BJ (cell line): ENCODE measurements around the gene CR1L. TPM values are rescaled to one million over a fixed set of nuclear protein-coding genes. Genes with fewer than 3 reads are reported as not detected.
A peak's percentile ranks its signal among the peaks of the same experiment; 100 is the strongest.
"Not testable (repeated sequence)": the region's sequence is repeated elsewhere in the genome, so short reads cannot be mapped to it uniquely, and the experiment has no call there.

Source experiments
- CTCF ChIA-PET: fragments of 350-600 bp; formaldehyde crosslinking; extraction: SDS; loops from one replicate; lab custom pipeline; 2021; ENCODE audit warnings: antibody characterized with exemption, inconsistent platforms; lab: Yijun Ruan, JAX
- POLR2A ChIA-PET: fragments of 300-600 bp; sonication (Branson Sonifier 250); formaldehyde crosslinking; extraction: SDS; loops from one replicate; lab custom pipeline; 2021; ENCODE audit warnings: antibody characterized with exemption; lab: Charles Lee
- DNase-seq: peaks from one replicate; pipeline ENCODE4 v3.0.0-alpha.2; 2011; ENCODE audit warnings: low read depth
- H3K27me3 ChIP-seq: 2 replicates; pipeline ENCODE4 v1.6.0; 2011; ENCODE audit warnings: low read length; ENCODE audit not compliant: control insufficient read depth, insufficient read depth
- H3K36me3 ChIP-seq: 2 replicates; pipeline ENCODE4 v1.5.1; 2011; ENCODE audit warnings: low read length; ENCODE audit not compliant: control insufficient read depth, insufficient read depth
- H3K4me3 ChIP-seq: 2 replicates; pipeline ENCODE4 v1.5.1; 2011; ENCODE audit warnings: low read depth, mild to moderate bottlenecking, control low read depth, low read length
- polyA plus RNA-seq: library from polyadenylated mRNA; depleted of rRNA; stranded (reverse); fragments of >200 nt; gene quantifications from 2 replicates; pipeline ENCODE4 v1.2.3, GENCODE V29; 2011
- TF ChIP-seq, protein P1 (sequence below): IDR thresholded peaks from 2 replicates; pipeline ENCODE4 v1.5.1; 2011; ENCODE audit warnings: low read depth, mild to moderate bottlenecking, control low read depth, inconsistent platforms, low read length, moderate library complexity; ENCODE audit not compliant: insufficient read depth

Gene CR1L
- polyA plus RNA-seq, 1 experiment = not detected

DNA sequence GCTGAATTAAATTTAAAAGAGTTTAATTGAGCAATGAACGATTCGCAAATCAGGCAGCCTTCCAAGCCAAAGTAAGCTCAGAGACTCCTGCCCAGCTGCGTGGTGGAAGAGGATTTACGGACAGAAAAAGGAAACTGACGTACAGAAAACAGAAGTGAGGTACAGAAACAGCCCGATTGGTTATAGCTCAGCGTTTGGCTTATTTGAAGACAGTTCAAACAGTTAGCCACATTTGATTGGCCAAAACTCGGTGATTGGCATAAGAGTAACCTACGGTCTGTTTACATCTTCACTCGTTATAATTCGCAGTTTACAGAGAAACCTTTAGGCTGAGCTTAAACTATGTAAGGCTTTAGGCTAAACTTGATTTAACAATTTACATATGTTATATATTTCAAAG lies 46.9 kb downstream of the CR1L start:
- no peak for DNase-seq
- CTCF ChIA-PET = interaction anchor here (0.9 kb wide), 2 partner anchors 16 to 37 kb away, joined by 3 read pairs; no protein-coding TSS in a partner anchor
- no peak overlapping the region for H3K4me3 ChIP-seq
- TF ChIP-seq, protein P1, sequence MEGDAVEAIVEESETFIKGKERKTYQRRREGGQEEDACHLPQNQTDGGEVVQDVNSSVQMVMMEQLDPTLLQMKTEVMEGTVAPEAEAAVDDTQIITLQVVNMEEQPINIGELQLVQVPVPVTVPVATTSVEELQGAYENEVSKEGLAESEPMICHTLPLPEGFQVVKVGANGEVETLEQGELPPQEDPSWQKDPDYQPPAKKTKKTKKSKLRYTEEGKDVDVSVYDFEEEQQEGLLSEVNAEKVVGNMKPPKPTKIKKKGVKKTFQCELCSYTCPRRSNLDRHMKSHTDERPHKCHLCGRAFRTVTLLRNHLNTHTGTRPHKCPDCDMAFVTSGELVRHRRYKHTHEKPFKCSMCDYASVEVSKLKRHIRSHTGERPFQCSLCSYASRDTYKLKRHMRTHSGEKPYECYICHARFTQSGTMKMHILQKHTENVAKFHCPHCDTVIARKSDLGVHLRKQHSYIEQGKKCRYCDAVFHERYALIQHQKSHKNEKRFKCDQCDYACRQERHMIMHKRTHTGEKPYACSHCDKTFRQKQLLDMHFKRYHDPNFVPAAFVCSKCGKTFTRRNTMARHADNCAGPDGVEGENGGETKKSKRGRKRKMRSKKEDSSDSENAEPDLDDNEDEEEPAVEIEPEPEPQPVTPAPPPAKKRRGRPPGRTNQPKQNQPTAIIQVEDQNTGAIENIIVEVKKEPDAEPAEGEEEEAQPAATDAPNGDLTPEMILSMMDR = no peak
- POLR2A ChIA-PET = no interaction called here
- H3K36me3 ChIP-seq = no peaks in the 10 kb centered on the region
- H3K27me3 ChIP-seq = peaks cover 3% of the 10 kb centered on the region; the same call in 1 of the 2 replicates

GRCh38 chr1:207692291-207692690 lies 47.4 kb downstream of the CR1L start:
- CTCF ChIA-PET = interaction anchor here (0.9 to 1.5 kb wide), 3 partner anchors 17 to 38 kb away, joined by 3 read pairs; no protein-coding TSS in a partner anchor
- H3K4me3 ChIP-seq, H3K27me3 ChIP-seq, POLR2A ChIA-PET, DNase-seq, H3K36me3 ChIP-seq: not testable (repeated sequence)

GRCh38 chr1:207695891-207696290 lies 51.0 kb downstream of the CR1L start:
- no peak overlapping the region for H3K4me3 ChIP-seq
- no peaks in the 10 kb centered on the region for H3K27me3 ChIP-seq
- DNase-seq = no peak
- no peaks in the 10 kb centered on the region for H3K36me3 ChIP-seq
- TF ChIP-seq, protein P1 = no peak
- ChIA-PET POLR2A (no interaction called here), CTCF (interaction anchor here (0.9 to 2.1 kb wide), 3 partner anchors 18 to 42 kb away, joined by 3 to 7 read pairs (median 5); no protein-coding TSS in a partner anchor)

DNA sequence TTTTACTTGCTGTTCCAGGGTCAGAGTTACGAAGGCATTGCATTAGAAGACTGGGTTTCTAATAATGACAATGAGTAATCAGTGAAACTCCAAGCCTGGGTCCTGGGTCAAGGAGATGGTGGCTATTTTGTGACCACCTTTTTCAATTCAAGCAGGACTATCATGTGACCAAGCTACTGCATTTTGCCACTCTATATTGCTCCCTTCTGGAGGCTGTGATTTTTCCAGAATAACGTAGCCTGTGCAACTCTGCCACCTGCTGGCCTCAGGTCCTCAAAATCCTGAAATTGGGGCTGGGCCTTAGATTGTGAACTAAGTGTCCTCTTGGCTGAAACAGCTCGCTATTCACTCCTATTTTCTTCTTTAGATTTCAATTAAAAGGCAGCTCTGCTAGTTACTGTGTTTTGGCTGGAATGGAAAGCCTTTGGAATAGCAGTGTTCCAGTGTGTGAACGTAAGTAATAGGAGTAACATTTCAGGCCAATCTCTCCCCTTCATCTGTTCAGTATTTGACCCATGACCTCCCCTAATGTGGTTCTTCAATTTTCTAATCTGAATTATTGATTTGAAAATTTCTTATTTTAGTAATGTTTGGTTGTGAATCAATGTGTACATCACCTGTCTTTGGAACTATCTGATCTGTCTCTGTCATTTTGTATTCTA lies 54.0 kb downstream of the CR1L start:
- TF ChIP-seq, protein P1 = peak; percentile 75
- POLR2A ChIA-PET = no interaction called here
- CTCF ChIA-PET = interaction anchor here (0.6 to 2.3 kb wide), 16 partner anchors 8 to 1897 kb away, joined by 3 to 17 read pairs (median 4); no protein-coding TSS in a partner anchor
- H3K27me3 ChIP-seq = no peaks in the 10 kb centered on the region
- H3K4me3 ChIP-seq = no peak overlapping the region
- no peaks in the 10 kb centered on the region for H3K36me3 ChIP-seq
- no peak for DNase-seq

DNA sequence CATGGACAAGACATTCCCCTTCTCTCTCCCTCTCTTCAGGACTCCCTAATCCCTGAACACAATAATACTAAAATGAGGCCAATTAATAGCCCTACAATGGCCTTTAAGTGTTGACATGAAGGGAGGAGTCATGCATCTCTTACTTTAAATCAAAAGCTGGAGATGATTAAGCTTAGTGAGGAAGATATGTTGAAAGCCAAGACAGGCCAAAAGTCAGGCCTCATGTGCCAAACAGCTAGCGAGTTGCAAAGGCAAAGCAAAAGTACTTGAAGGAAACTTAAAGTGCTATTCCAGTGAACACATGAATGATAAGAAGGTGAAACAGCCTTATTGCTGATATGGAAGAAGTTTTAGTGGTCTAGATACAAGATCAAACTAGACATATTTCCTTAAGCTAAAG lies 57.4 kb downstream of the CR1L start:
- POLR2A ChIA-PET = interaction anchor here (0.6 kb wide), 1 partner anchor 832 kb away, joined by 9 read pairs; no protein-coding TSS in a partner anchor
- DNase-seq = no peak
- no peak overlapping the region for H3K4me3 ChIP-seq
- CTCF ChIA-PET = interaction anchor here (0.9 to 1.8 kb wide), 4 partner anchors 12 to 94 kb away, joined by 3 to 5 read pairs (median 4); no protein-coding TSS in a partner anchor
- TF ChIP-seq, protein P1 = no peak
- H3K27me3 ChIP-seq = no peaks in the 10 kb centered on the region
- H3K36me3 ChIP-seq = no peaks in the 10 kb centered on the region
